ENCODE results near the gene ZBTB20.

GRCh38 chr3:114571363-114571762 is 575.7 kb downstream of the ZBTB20 start:
- TF ChIP-seq CTCF (IDR thresholded peaks at IDR 0.05; ENCODE audit: borderline replicate concordance, extremely low read depth, low read length, poor library complexity, severe bottlenecking): no peak
- TF ChIP-seq EZH2 (IDR thresholded peaks at IDR 0.05; ENCODE audit: borderline replicate concordance, low read depth, low read length, severe bottlenecking): no peak

Measured in DND-41 (cell line).